ENCODE data around the gene ETS2.

Gene ETS2

GRCh38 chr21:38777531-38777930 is 28.2 kb upstream of the ETS2 start:
- no peak for DNase-seq (ENCODE audit: low read depth in 2 of 2)

- DNase-seq (ENCODE audit: low read depth in 2 of 2) = no peak
Observed at GRCh38 chr21:38780879-38781278, 24.9 kb upstream of the ETS2 start.

- no peak for DNase-seq (ENCODE audit: low read depth in 2 of 2)
Observed at GRCh38 chr21:38784458-38785266, 21.1 kb upstream of the ETS2 start.

GRCh38 chr21:38785483-38785882 is 20.2 kb upstream of the ETS2 start:
- DNase-seq (ENCODE audit: low read depth in 2 of 2) = no peak

GRCh38 chr21:38787016-38787415 is 18.7 kb upstream of the ETS2 start:
- DNase-seq (ENCODE audit: low read depth in 2 of 2) = no peak

GRCh38 chr21:38787461-38788274 is 18.1 kb upstream of the ETS2 start:
- DNase-seq (ENCODE audit: low read depth in 2 of 2) = no peak

- DNase-seq (ENCODE audit: low read depth in 2 of 2) = no peak
Observed at GRCh38 chr21:38788275-38788905, 17.3 kb upstream of the ETS2 start.

GRCh38 chr21:38789275-38789674 is 16.5 kb upstream of the ETS2 start:
- DNase-seq (ENCODE audit: low read depth in 2 of 2) = no peak

- no peak for DNase-seq (ENCODE audit: low read depth in 2 of 2)
Observed at GRCh38 chr21:38790059-38790458, 15.7 kb upstream of the ETS2 start.

GRCh38 chr21:38790961-38791360 is 14.8 kb upstream of the ETS2 start:
- DNase-seq (ENCODE audit: low read depth in 2 of 2) = no peak

GRCh38 chr21:38792676-38793459 is 12.9 kb upstream of the ETS2 start:
- no peak for DNase-seq (ENCODE audit: low read depth in 2 of 2)

- no peak for DNase-seq (ENCODE audit: low read depth in 2 of 2)
Observed at GRCh38 chr21:38793926-38794713, 11.6 kb upstream of the ETS2 start.

GRCh38 chr21:38794978-38795377 is 10.8 kb upstream of the ETS2 start:
- no peak for DNase-seq (ENCODE audit: low read depth in 2 of 2)

GRCh38 chr21:38795475-38795874 is 10.3 kb upstream of the ETS2 start:
- DNase-seq (ENCODE audit: low read depth in 2 of 2) = no peak

- DNase-seq (ENCODE audit: low read depth in 2 of 2) = no peak
Observed at GRCh38 chr21:38796424-38796823, 9.3 kb upstream of the ETS2 start.

GRCh38 chr21:38797470-38797869 is 8.3 kb upstream of the ETS2 start:
- DNase-seq (ENCODE audit: low read depth in 2 of 2) = no peak

- DNase-seq (ENCODE audit: low read depth in 2 of 2) = no peak
Observed at GRCh38 chr21:38798081-38798480, 7.6 kb upstream of the ETS2 start.

GRCh38 chr21:38798481-38798882 is 7.2 kb upstream of the ETS2 start:
- no peak for DNase-seq (ENCODE audit: low read depth in 2 of 2)

- DNase-seq (ENCODE audit: low read depth in 2 of 2) = no peak
Observed at GRCh38 chr21:38800046-38800758, 5.5 kb upstream of the ETS2 start.

Measured in fibroblast of skin of left biceps (primary cell).